HUDEP-2 (cell line): Measurements from ENCODE around the gene ZBTB11.
"Not testable (repeated sequence)": the region's sequence is repeated elsewhere in the genome, so short reads cannot be mapped to it uniquely, and the experiment has no call there.

Source experiments
- DNase-seq, 76 experiments: peaks; one replicate each; lab custom pipeline; 2025; ENCODE audit not compliant: unreplicated experiment in 76 of 76; lab: John Stamatoyannopoulos, UW

Gene ZBTB11

GRCh38 chr3:101693540-101693939, 16.6 kb upstream of the ZBTB11 start:
- not testable (repeated sequence) for DNase-seq

GRCh38 chr3:101691685-101692671, 15.0 kb upstream of the ZBTB11 start:
- DNase-seq: not testable (repeated sequence)

GRCh38 chr3:101690972-101691371, 14.0 kb upstream of the ZBTB11 start:
- no peak for DNase-seq

- DNase-seq: no peak
These were observed 12.4 kb upstream of the ZBTB11 start for GRCh38 chr3:101689286-101689685.

GRCh38 chr3:101687142-101687931, 10.4 kb upstream of the ZBTB11 start:
- no peak for DNase-seq

GRCh38 chr3:101685870-101686307, 9.0 kb upstream of the ZBTB11 start:
- no peak for DNase-seq

GRCh38 chr3:101685050-101685400, 8.1 kb upstream of the ZBTB11 start:
- DNase-seq: no peak

GRCh38 chr3:101680466-101680865, 3.5 kb upstream of the ZBTB11 start:
- no peak for DNase-seq

- not testable (repeated sequence) for DNase-seq
These were observed 1.9 kb upstream of the ZBTB11 start for GRCh38 chr3:101678837-101679236.

- DNase-seq: no peak
These were observed 729 bp upstream of the ZBTB11 start for GRCh38 chr3:101677436-101678286.

GRCh38 chr3:101676216-101676764, 642 bp downstream of the ZBTB11 start:
- no peak for DNase-seq

GRCh38 chr3:101675709-101676215, 1.2 kb downstream of the ZBTB11 start:
- DNase-seq: no peak

GRCh38 chr3:101674518-101674917, 2.4 kb downstream of the ZBTB11 start:
- no peak for DNase-seq

GRCh38 chr3:101673953-101674352, 3.0 kb downstream of the ZBTB11 start:
- no peak for DNase-seq

GRCh38 chr3:101671014-101671413, 5.9 kb downstream of the ZBTB11 start:
- DNase-seq: no peak

- DNase-seq: no peak
These were observed 9.1 kb downstream of the ZBTB11 start for GRCh38 chr3:101667844-101668243.

- no peak for DNase-seq
These were observed 9.6 kb downstream of the ZBTB11 start for GRCh38 chr3:101667331-101667730.

GRCh38 chr3:101665851-101666250, 11.1 kb downstream of the ZBTB11 start:
- DNase-seq: no peak

- DNase-seq: no peak
These were observed 11.6 kb downstream of the ZBTB11 start for GRCh38 chr3:101665357-101665756.

- no peak for DNase-seq
These were observed 16.2 kb downstream of the ZBTB11 start for GRCh38 chr3:101660714-101661113.
